GM12878 (cell line): Measurements from ENCODE around the gene ADAMTSL2. TPM values are rescaled to one million over a fixed set of nuclear protein-coding genes. Genes with fewer than 3 reads are reported as not detected.

Experiments
- ATAC-seq: fragments of 200-7000 bp; cut with Tn5 transposase; 3 replicates; pipeline ENCODE4 v1.9.1; 2020; ENCODE audit warnings: mild to moderate bottlenecking, moderate library complexity
- BruUV-seq: library from RNA; stranded (reverse); fragments of 400-500 nt; replicated peaks from 2 replicates; lab custom pipeline; 2021; lab: Mats Ljungman, UMichigan
- CTCF ChIA-PET: fragments of 300-600 bp; sonication (Branson Sonifier 250); formaldehyde crosslinking; extraction: SDS; loops from one replicate; lab custom pipeline; 2021; ENCODE audit warnings: inconsistent platforms; lab: Yijun Ruan, JAX
- POLR2A ChIA-PET: fragments of 350-600 bp; formaldehyde crosslinking; extraction: SDS; loops from one replicate; lab custom pipeline; 2021; ENCODE audit warnings: inconsistent platforms; lab: Charles Lee
- RAD21 ChIA-PET: fragments of 300-600 bp; sonication (Branson Sonifier 250); formaldehyde crosslinking; loops from one replicate; lab custom pipeline; 2023; ENCODE audit warnings: antibody characterized with exemption; ENCODE audit not compliant: unreplicated experiment; lab: Charles Lee
- SMC1A ChIA-PET: fragments of 300-600 bp; sonication (Branson Sonifier 250); formaldehyde crosslinking; loops from one replicate; lab custom pipeline; 2023; ENCODE audit not compliant: unreplicated experiment, uncharacterized antibody; lab: Charles Lee
- DNase-seq: peaks from one replicate; pipeline ENCODE4 v3.0.0-alpha.2; 2011; ENCODE audit warnings: low read depth, low spot score
- FAIRE-seq: peaks from 3 replicates; lab custom pipeline; 2011; peaks lifted over from hg19 to GRCh38; lab: Jason Lieb, UNC
- H2AFZ ChIP-seq: 2 replicates; pipeline ENCODE4 v1.6.0; 2011; ENCODE audit warnings: low read depth, low read length, control low read depth; ENCODE audit not compliant: control insufficient read depth
- H3K27ac ChIP-seq: 2 replicates; pipeline ENCODE4 v1.5.1; 2011; ENCODE audit warnings: control low read depth; ENCODE audit not compliant: control insufficient read depth, insufficient read depth
- H3K27me3 ChIP-seq, 2 experiments: replicated peaks in 1 of 2; 2 replicates each; pipeline versions ENCODE4 v1.6.0 to v1.6.1; 2011; ENCODE audit warnings: low read length in 1 of 2; ENCODE audit not compliant: control insufficient read depth in 2 of 2, insufficient read depth in 2 of 2
- H3K36me3 ChIP-seq, 2 experiments: 2 replicates each; pipeline ENCODE4 v1.5.1; 2011; ENCODE audit warnings: low read length in 1 of 2; ENCODE audit not compliant: control insufficient read depth in 2 of 2, insufficient read depth in 2 of 2
- H3K4me1 ChIP-seq: 2 replicates; pipeline ENCODE4 v1.6.1; 2011; ENCODE audit warnings: mild to moderate bottlenecking, low read length, moderate library complexity, mixed read lengths; ENCODE audit not compliant: control insufficient read depth, insufficient read depth
- H3K4me2 ChIP-seq: 2 replicates; pipeline ENCODE4 v1.6.0; 2011; ENCODE audit warnings: control low read depth; ENCODE audit not compliant: control insufficient read depth, insufficient read depth
- H3K4me3 ChIP-seq: fragments of 200-600 bp; sonication (generic); 2 replicates; pipeline ENCODE4 v1.5.1; 2016
- H3K79me2 ChIP-seq: 2 replicates; pipeline ENCODE4 v1.6.0; 2011; ENCODE audit warnings: low read length; ENCODE audit not compliant: control insufficient read depth, insufficient read depth
- H3K9ac ChIP-seq: 2 replicates; pipeline ENCODE4 v1.8.0; 2011; ENCODE audit warnings: low read length, control low read depth, mixed read lengths; ENCODE audit not compliant: control insufficient read depth, insufficient read depth
- H3K9me3 ChIP-seq: replicated peaks from 3 replicates; pipeline ENCODE4 v1.5.1; 2011; ENCODE audit warnings: mild to moderate bottlenecking, low read length; ENCODE audit not compliant: control insufficient read depth, insufficient read depth
- H4K20me1 ChIP-seq: 2 replicates; pipeline ENCODE4 v1.6.0; 2011; ENCODE audit not compliant: control insufficient read depth, insufficient read depth
- ELK1 ChIP-seq: IDR thresholded peaks from 2 replicates; pipeline ENCODE4 v1.6.1; 2012; ENCODE audit warnings: low read depth, low read length, improper control_type of control experiment
- FOXM1 ChIP-seq: IDR thresholded peaks from 2 replicates; pipeline ENCODE4 v1.6.1; 2012; ENCODE audit warnings: low read depth, mild to moderate bottlenecking, inconsistent platforms, low read length, moderate library complexity
- SUZ12 ChIP-seq: fragments of 200-600 bp; sonication (generic); IDR thresholded peaks from one replicate; pipeline ENCODE4 v1.6.1; 2018; ENCODE audit warnings: antibody characterized with exemption, mild to moderate bottlenecking; ENCODE audit not compliant: unreplicated experiment
- ZNF592 ChIP-seq: fragments of 450-650 bp; IDR thresholded peaks from 2 replicates; pipeline ENCODE4 v1.6.1; 2017; ENCODE audit warnings: mild to moderate bottlenecking, moderate library complexity
- ZNF687 ChIP-seq: fragments of 450-650 bp; IDR thresholded peaks from 2 replicates; pipeline ENCODE4 v1.6.1; 2017; ENCODE audit warnings: mild to moderate bottlenecking, moderate library complexity
- WGBS: methylation state at CpG from one replicate; pipeline ENCODE4 v1.1.6; 2016; ENCODE audit warnings: low lambda C conversion rate; ENCODE audit not compliant: insufficient replicate concordance, insufficient coverage; ENCODE audit errors: missing lambda C conversion rate; 5-methylcytosine and 5-hydroxymethylcytosine counted together
- in situ Hi-C: fragments of 300-500 bp; cut with MboI; formaldehyde crosslinking; loops from 9 replicates; pipeline ENCODE4 v1.14.3; 2018; ENCODE audit warnings: mixed read lengths
- intact Hi-C: fragments of 100-400 bp; cut with micrococcal nuclease; formaldehyde crosslinking; loops from one replicate; pipeline ENCODE4 v1.14.2; 2022; ENCODE audit not compliant: unreplicated experiment
- polyA plus RNA-seq, 11 experiments: library from polyadenylated mRNA; depleted of rRNA in 4 of 11; unstranded in 6 of 11; stranded (reverse) in 5 of 11; fragments of >200 nt; fragmentation: Nextera tagmentation in 4 of 11; fragmentation: Illumina TruSeq in 1 of 11; extraction: Ambion mirVana in 4 of 11; extraction: Trizol in 1 of 11; gene quantifications; 1 replicate in 1 of 11; 2 replicates in 10 of 11; pipeline versions ENCODE4 v1.2.1 to v1.2.3, GENCODE V29; 2011 to 2016; ENCODE audit warnings: inconsistent platforms in 2 of 11, missing spikeins in 2 of 11, low read depth in 1 of 11
- total RNA-seq, 4 experiments: library from RNA; depleted of rRNA in 3 of 4; stranded (reverse); fragments of >200 nt in 3 of 4; fragmentation: Illumina TruSeq in 1 of 4; extraction: Trizol in 1 of 4; gene quantifications; 2 replicates each; pipeline versions ENCODE4 v1.2.1 to v1.2.3, GENCODE V29; 2013 to 2021

ADAMTSL2 gene
- total and polyA plus RNA-seq, 10 of the 15 experiments (the other 5 are each of a cell fraction or from before 2014, with no cell fraction given), result 0.07 TPM; not detected in 9

GRCh38 chr9:133561976-133562554 lies 27.6 kb downstream of the ADAMTSL2 start:
- Histone ChIP-seq H3K4me1 (peaks cover 15% of the 10 kb centered on the region), H3K36me3 (no peaks in the 10 kb centered on the region), H2AFZ (no peak overlapping the region), H3K9ac (no peak overlapping the region), H3K9me3 (no peaks in the 10 kb centered on the region), H3K79me2 (no peaks in the 10 kb centered on the region), H3K27ac (no peak overlapping the region), H3K4me3 (no peak overlapping the region), H3K4me2 (no peak overlapping the region), H3K27me3 (no peaks in the 10 kb centered on the region), H4K20me1 (no peaks in the 10 kb centered on the region)
- WGBS, result 81% methylated on average over 20 of the region's 32 CpGs
- RAD21 ChIA-PET, result no interaction called here
- FAIRE-seq (no peak), DNase-seq (no peak), ATAC-seq (no peak)
- in situ Hi-C loops, result no loop called here
- CTCF ChIA-PET, result no interaction called here
- SMC1A ChIA-PET, result no interaction called here
- TF ChIP-seq FOXM1, result no peak
- no peak for TF ChIP-seq ZNF687
- TF ChIP-seq ELK1, result no peak
- no peak for TF ChIP-seq ZNF592
- TF ChIP-seq SUZ12, result no peak
- intact Hi-C loops, result no loop called here
- no TSS peak for BruUV-seq
- POLR2A ChIA-PET, result no interaction called here
